Measurements from ENCODE around the gene IL17A. TPM values are rescaled to one million over a fixed set of nuclear protein-coding genes. Genes with fewer than 3 reads are reported as not detected.

The IL17A gene
- total RNA-seq, 2 donors from 2014 or later = not detected

DNA sequence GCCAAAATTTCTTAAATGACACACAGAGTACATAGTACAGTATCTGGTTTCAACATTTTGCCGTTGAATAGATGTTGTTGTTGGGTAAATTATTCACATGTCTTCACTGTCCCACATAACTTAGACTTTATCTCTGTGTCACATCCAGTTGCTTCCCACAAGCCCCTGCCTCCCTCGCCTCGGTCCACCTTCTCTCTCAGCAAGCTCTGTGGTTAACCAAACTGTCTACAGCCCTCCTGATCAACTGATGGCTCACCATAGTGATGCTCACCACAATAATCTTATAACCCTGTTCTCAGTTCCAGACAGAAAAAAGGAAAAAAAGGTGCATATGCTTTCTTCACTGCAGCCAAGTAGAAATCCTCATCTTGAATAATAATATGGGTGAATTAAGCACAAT lies 35.1 kb downstream of the IL17A start:
- DNase-seq (no peak), ATAC-seq (no peak)
- Histone ChIP-seq H3K27ac (no peak overlapping the region), H3K36me3 (replicated peaks in 1 of 2; ENCODE audit: insufficient read depth in 1 of 2, low read depth in 2 of 2) (no peaks in the 10 kb centered on the region), H3K4me3 (no peak overlapping the region), H3K27me3 (no peaks in the 10 kb centered on the region), H3K4me1 (no peaks in the 10 kb centered on the region), H3K9me3 (no peaks in the 10 kb centered on the region)
- intact Hi-C loops (cut with DNase I) = no loop called here
- TF ChIP-seq POLR2A (IDR thresholded peaks at IDR 0.05) = no peak
- TF ChIP-seq, protein P1, sequence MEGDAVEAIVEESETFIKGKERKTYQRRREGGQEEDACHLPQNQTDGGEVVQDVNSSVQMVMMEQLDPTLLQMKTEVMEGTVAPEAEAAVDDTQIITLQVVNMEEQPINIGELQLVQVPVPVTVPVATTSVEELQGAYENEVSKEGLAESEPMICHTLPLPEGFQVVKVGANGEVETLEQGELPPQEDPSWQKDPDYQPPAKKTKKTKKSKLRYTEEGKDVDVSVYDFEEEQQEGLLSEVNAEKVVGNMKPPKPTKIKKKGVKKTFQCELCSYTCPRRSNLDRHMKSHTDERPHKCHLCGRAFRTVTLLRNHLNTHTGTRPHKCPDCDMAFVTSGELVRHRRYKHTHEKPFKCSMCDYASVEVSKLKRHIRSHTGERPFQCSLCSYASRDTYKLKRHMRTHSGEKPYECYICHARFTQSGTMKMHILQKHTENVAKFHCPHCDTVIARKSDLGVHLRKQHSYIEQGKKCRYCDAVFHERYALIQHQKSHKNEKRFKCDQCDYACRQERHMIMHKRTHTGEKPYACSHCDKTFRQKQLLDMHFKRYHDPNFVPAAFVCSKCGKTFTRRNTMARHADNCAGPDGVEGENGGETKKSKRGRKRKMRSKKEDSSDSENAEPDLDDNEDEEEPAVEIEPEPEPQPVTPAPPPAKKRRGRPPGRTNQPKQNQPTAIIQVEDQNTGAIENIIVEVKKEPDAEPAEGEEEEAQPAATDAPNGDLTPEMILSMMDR (IDR thresholded peaks at IDR 0.05) = no peak
- WGBS, 2 donors = 45 to 46% methylated on average over 3 of the region's 3 CpGs

DNA sequence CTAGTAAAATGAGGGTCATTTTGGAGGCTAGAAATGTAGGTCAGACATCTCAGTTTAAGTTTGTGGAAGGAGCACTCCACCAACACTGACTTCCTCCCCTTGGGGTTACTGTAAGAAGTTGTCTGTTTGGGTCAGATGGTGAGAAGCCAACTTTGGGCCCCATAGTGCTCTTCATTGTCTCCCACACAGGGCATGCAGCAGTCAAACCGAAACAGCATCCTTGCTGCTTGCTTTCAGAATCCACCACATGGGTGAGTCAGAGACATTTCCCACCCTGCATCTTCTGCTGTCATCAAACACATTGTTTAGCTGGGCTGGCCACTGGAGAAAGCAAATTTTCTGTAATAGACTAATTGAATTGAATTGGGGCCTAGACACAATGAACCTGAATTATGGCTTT lies 41.3 kb downstream of the IL17A start:
- WGBS, 2 donors = 50 to 57% methylated on average over 1 of the region's 1 CpG
- H3K4me3 ChIP-seq = no peak overlapping the region
- no peaks in the 10 kb centered on the region for H3K4me1 ChIP-seq
- TF ChIP-seq, protein P1 (IDR thresholded peaks at IDR 0.05) = no peak
- TF ChIP-seq POLR2A (IDR thresholded peaks at IDR 0.05) = no peak
- H3K27ac ChIP-seq = no peak overlapping the region
- no peak for DNase-seq
- no peaks in the 10 kb centered on the region for H3K27me3 ChIP-seq
- intact Hi-C loops (cut with DNase I) = no loop called here
- ATAC-seq = no peak
- H3K9me3 ChIP-seq = no peaks in the 10 kb centered on the region
- no peaks in the 10 kb centered on the region for H3K36me3 ChIP-seq (replicated peaks in 1 of 2; ENCODE audit: insufficient read depth in 1 of 2, low read depth in 2 of 2)

DNA sequence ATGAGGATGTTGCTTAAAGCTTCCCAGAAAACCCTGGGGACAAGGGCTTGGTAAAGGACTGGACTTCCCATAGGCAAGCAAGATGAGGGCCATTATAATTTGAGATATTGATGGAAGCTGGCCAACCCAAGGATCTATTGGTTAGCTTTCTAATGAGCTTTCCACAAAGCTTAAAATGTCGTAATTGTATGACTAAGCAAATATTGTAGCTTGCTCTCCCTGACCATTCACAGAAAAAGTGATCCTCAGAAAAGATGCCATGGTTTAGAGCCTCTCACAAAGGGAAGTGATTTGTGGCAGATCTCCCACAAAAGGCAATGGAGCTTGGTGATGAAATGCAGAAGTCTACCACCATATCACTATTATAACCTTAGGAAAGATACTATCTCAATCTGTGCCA lies 44.5 kb downstream of the IL17A start:
- H3K27ac ChIP-seq = no peak overlapping the region
- TF ChIP-seq, protein P1 (IDR thresholded peaks at IDR 0.05) = no peak
- no peak for TF ChIP-seq POLR2A (IDR thresholded peaks at IDR 0.05)
- H3K4me3 ChIP-seq = no peak overlapping the region
- H3K36me3 ChIP-seq (replicated peaks in 1 of 2; ENCODE audit: insufficient read depth in 1 of 2, low read depth in 2 of 2) = no peaks in the 10 kb centered on the region
- ATAC-seq (no peak), DNase-seq (no peak)
- intact Hi-C loops (cut with DNase I) = no loop called here
- 65 to 69% methylated on average over 1 of the region's 1 CpG for WGBS, 2 donors
- peaks cover 8% of the 10 kb centered on the region for H3K4me1 ChIP-seq
- no peaks in the 10 kb centered on the region for H3K27me3 ChIP-seq
- no peaks in the 10 kb centered on the region for H3K9me3 ChIP-seq

DNA sequence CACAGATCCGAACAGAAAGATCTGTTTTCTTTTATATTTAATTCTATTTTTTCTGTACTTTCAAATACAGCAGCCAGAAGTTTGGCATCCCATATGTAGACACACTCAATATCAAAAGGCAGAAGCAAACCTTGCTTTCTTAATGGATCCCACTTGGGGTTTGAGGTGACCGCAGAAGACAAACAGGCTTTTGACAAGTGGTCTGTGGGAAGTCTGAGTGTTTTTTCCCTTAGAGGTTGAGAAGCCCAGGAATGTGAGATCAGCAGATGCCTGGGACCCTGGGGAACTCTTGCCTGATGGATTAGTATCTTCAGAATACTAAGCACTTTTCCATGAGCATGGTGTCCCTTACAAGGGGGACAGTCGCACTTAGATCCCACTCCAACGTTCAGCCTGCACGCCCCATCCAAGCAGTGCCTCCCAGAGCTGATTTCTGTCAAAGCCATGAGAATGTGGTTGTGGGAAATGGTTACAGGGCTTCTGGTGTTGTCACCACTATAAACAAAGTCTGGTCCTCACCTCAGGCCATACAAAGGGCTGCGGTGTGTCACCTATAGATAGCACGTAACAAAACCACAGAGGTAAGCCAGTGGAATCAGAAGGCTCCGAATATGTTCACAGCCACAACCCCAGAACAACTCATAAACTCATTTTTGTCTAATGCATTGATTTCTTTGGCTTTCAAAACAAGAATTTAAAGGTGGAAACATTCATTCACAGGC lies 45.4 kb downstream of the IL17A start:
- 78% methylated on average over 8 of the region's 8 CpGs for WGBS, 2 donors
- intact Hi-C loops (cut with DNase I) = no loop called here

More for the DNA sequence above, 45.4 kb downstream of the IL17A start:
- H3K4me1 ChIP-seq = peaks cover 8% of the 10 kb centered on the region
- no peak for DNase-seq
- H3K9me3 ChIP-seq = no peaks in the 10 kb centered on the region
- H3K27ac ChIP-seq = no peak overlapping the region
- no peaks in the 10 kb centered on the region for H3K27me3 ChIP-seq
- H3K4me3 ChIP-seq = no peak overlapping the region
- no peaks in the 10 kb centered on the region for H3K36me3 ChIP-seq (replicated peaks in 1 of 2; ENCODE audit: insufficient read depth in 1 of 2, low read depth in 2 of 2)
- ATAC-seq = no peak
- TF ChIP-seq, protein P1 (IDR thresholded peaks at IDR 0.05) = no peak
- no peak for TF ChIP-seq POLR2A (IDR thresholded peaks at IDR 0.05)
